Measurements from ENCODE around the gene GSDMA. TPM values are rescaled to one million over a fixed set of nuclear protein-coding genes. Genes with fewer than 3 reads are reported as not detected.

Gene GSDMA
- total RNA-seq, 1 experiment from 2014 or later = not detected

DNA sequence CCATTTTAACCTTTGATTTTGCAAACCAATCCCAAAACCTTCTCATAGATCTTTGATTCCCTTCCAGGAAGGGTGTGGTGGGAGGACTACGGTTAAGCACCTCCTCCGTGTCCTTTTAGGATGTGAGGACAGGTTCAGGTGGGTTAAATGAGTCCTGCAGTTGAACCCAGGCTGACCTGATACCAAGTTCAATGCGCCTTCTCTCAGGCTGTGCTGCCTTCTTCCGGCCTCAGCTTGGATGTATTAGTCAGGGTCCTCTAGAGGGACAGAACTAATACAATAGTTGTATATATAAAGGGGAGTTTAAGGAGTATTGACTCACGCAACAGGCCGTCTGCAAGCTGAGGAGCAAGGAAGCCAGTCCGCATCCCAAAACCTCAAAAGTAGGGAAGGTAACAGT is 41.9 kb downstream of the GSDMA start:
- H3K4me1 ChIP-seq (ENCODE audit: insufficient read depth, low read length) = no peaks in the 10 kb centered on the region
- H3K9me3 Mint-ChIP-seq = no peaks in the 10 kb centered on the region
- H3K4ac ChIP-seq (ENCODE audit: low read depth, low read length) = no peak overlapping the region
- no peak overlapping the region for H3K27ac Mint-ChIP-seq
- no peak overlapping the region for H2BK120ac ChIP-seq (ENCODE audit: low read depth, low read length, poor library complexity, severe bottlenecking)
- H3K36me3 Mint-ChIP-seq (ENCODE audit: insufficient read depth in 1 of 3, low read depth in 3 of 3) = no peaks in the 10 kb centered on the region
- H3K4me1 Mint-ChIP-seq = no peaks in the 10 kb centered on the region
- no peak overlapping the region for H3K4me2 ChIP-seq (ENCODE audit: insufficient read depth, insufficient read length, low read length)
- H3T11ph ChIP-seq (ENCODE audit: low read length) = no peak overlapping the region
- no peak overlapping the region for H3K23ac ChIP-seq (ENCODE audit: insufficient read length, low read depth, low read length)
- no peak overlapping the region for H2BK12ac ChIP-seq (ENCODE audit: insufficient read length, low read depth, low read length)
- no peak overlapping the region for H4K8ac ChIP-seq (replicated peaks; ENCODE audit: insufficient read length, low read depth, low read length)
- no peak overlapping the region for H2BK5ac ChIP-seq (ENCODE audit: insufficient read length, low read length)
- H3K4me3 Mint-ChIP-seq = no peak overlapping the region
- no peak overlapping the region for H3K18ac ChIP-seq (ENCODE audit: insufficient read length, low read depth, low read length)
- no peaks in the 10 kb centered on the region for H3K79me1 ChIP-seq (ENCODE audit: insufficient read depth, low read depth, low read length, poor library complexity, severe bottlenecking)
- no peaks in the 10 kb centered on the region for H3K79me2 ChIP-seq (ENCODE audit: insufficient read depth, low read length)
- H3K23me2 ChIP-seq (ENCODE audit: insufficient read length, low read depth, low read length, poor library complexity, severe bottlenecking) = no peaks in the 10 kb centered on the region
- no peak overlapping the region for H3K9ac ChIP-seq (ENCODE audit: extremely low read depth, insufficient read length, low read length)
- H4K5ac ChIP-seq (ENCODE audit: insufficient read length, low read depth, low read length) = no peak overlapping the region
- no peak overlapping the region for H3K56ac ChIP-seq (ENCODE audit: insufficient read length, low read depth, low read length)
- H3K9me3 ChIP-seq (ENCODE audit: control insufficient read depth, low read depth, low read length) = no peaks in the 10 kb centered on the region
- H3K14ac ChIP-seq (ENCODE audit: insufficient read depth, low read length) = no peak overlapping the region
- TF ChIP-seq, protein P1, sequence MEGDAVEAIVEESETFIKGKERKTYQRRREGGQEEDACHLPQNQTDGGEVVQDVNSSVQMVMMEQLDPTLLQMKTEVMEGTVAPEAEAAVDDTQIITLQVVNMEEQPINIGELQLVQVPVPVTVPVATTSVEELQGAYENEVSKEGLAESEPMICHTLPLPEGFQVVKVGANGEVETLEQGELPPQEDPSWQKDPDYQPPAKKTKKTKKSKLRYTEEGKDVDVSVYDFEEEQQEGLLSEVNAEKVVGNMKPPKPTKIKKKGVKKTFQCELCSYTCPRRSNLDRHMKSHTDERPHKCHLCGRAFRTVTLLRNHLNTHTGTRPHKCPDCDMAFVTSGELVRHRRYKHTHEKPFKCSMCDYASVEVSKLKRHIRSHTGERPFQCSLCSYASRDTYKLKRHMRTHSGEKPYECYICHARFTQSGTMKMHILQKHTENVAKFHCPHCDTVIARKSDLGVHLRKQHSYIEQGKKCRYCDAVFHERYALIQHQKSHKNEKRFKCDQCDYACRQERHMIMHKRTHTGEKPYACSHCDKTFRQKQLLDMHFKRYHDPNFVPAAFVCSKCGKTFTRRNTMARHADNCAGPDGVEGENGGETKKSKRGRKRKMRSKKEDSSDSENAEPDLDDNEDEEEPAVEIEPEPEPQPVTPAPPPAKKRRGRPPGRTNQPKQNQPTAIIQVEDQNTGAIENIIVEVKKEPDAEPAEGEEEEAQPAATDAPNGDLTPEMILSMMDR (conservative IDR thresholded peaks at IDR 0.05) = no peak
- no peak for DNase-seq
- WGBS (ENCODE audit: extremely low coverage, insufficient read length, low lambda C conversion rate) = no CpG with 5 or more reads among the region's 7 CpGs
- no peak overlapping the region for H3K27ac ChIP-seq (ENCODE audit: insufficient read length, low read depth, low read length)
- H2BK15ac ChIP-seq (ENCODE audit: low read depth, low read length) = no peak overlapping the region
- no peak overlapping the region for H2AK5ac ChIP-seq (ENCODE audit: insufficient read length, low read length)
- no peak overlapping the region for H4K91ac ChIP-seq (ENCODE audit: insufficient read length, low read depth, low read length)
- no peaks in the 10 kb centered on the region for H4K20me1 ChIP-seq (ENCODE audit: control insufficient read depth, insufficient read depth, insufficient read length)
- no peaks in the 10 kb centered on the region for H3K27me3 ChIP-seq (ENCODE audit: insufficient read depth, low read length)
- peaks cover 4% of the 10 kb centered on the region; the same call in 1 of the 2 replicates for H3K27me3 Mint-ChIP-seq (ENCODE audit: low read depth)
- no peak overlapping the region for H2AFZ ChIP-seq (ENCODE audit: low read length)
- H2BK20ac ChIP-seq (ENCODE audit: low read depth, low read length, poor library complexity, severe bottlenecking) = no peak overlapping the region

Data from H9 (cell line).